PC-3 (cell line): Measurements from ENCODE around the gene ANTXR1.

Experiments
- CTCF ChIP-seq: fragments of 300-600 bp; sonication (generic); conservative IDR thresholded peaks from 2 replicates; pipeline ENCODE4 v1.5.1; 2017; ENCODE audit warnings: antibody characterized with exemption, low read depth, mild to moderate bottlenecking, low read length
- EZH2phosphoT487 ChIP-seq: fragments of 300-600 bp; sonication (generic); IDR thresholded peaks from 2 replicates; pipeline ENCODE4 v1.6.1; 2018; ENCODE audit warnings: mild to moderate bottlenecking, antibody characterized with exemption, low read length, borderline replicate concordance

GRCh38 chr2:69203166-69203985, 190.4 kb downstream of the ANTXR1 start:
- TF ChIP-seq CTCF (no peak), EZH2phosphoT487 (no peak)
